RWPE1 (cell line): ENCODE results near the gene PDE3A.
"Not testable (repeated sequence)": the region's sequence is repeated elsewhere in the genome, so short reads cannot be mapped to it uniquely, and the experiment has no call there.

ENCODE experiments used
- CTCF ChIA-PET: fragments of 350-600 bp; sonication (Branson Sonifier 250); formaldehyde crosslinking; extraction: SDS; loops from one replicate; lab custom pipeline; 2021; lab: Yijun Ruan, JAX
- POLR2A ChIA-PET: fragments of 400-600 bp; formaldehyde crosslinking; extraction: SDS; loops from one replicate; lab custom pipeline; 2020; ENCODE audit warnings: antibody characterized with exemption; ENCODE audit not compliant: low non-redundant PET; lab: Yijun Ruan, JAX
- DNase-seq: peaks from one replicate; pipeline ENCODE4 v3.0.0; 2012; ENCODE audit warnings: low spot score
- H3K27ac ChIP-seq: fragments of 450-650 bp; 2 replicates; pipeline ENCODE4 v1.5.1; 2017
- TF ChIP-seq, protein P1 (sequence below): fragments of 450-650 bp; conservative IDR thresholded peaks from 2 replicates; pipeline ENCODE4 v1.5.1; 2017; ENCODE audit warnings: low read depth, mild to moderate bottlenecking

PDE3A gene

DNA sequence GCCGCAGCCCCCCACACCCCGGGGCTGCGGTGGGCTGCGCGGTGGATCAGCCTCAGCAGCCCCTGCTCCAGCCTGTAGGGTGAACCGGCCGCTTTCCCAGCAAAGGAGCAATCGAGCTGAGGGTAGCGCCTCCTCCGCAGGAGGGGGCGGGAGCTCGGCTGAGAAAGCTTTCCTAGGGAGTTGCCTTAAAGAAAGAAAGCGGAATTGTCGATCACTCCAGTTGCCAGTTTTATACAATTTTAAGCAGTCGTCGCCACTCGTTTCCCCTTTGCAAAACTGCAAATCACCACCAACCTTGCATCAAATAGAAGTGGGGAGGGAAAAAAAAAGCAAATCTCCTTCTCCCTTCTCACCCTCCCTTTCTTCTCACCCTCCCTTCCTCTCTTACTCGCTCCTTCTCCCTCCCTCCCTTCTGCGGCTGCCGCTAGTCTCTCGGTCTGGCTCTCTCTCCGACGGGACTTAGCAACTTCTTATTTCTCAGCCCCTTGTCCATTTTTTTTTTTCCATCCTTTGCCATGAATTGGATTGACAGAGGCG, at the start of gene PDE3A:
PDE3A (plus strand) TSS at position 424 of the 537 bp plus-strand sequence. CDS start 748 bp downstream, outside the sequence.
- TF ChIP-seq, protein P1, sequence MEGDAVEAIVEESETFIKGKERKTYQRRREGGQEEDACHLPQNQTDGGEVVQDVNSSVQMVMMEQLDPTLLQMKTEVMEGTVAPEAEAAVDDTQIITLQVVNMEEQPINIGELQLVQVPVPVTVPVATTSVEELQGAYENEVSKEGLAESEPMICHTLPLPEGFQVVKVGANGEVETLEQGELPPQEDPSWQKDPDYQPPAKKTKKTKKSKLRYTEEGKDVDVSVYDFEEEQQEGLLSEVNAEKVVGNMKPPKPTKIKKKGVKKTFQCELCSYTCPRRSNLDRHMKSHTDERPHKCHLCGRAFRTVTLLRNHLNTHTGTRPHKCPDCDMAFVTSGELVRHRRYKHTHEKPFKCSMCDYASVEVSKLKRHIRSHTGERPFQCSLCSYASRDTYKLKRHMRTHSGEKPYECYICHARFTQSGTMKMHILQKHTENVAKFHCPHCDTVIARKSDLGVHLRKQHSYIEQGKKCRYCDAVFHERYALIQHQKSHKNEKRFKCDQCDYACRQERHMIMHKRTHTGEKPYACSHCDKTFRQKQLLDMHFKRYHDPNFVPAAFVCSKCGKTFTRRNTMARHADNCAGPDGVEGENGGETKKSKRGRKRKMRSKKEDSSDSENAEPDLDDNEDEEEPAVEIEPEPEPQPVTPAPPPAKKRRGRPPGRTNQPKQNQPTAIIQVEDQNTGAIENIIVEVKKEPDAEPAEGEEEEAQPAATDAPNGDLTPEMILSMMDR, result no peak
- ChIA-PET CTCF (no interaction called here), POLR2A (no interaction called here)
- H3K27ac ChIP-seq, result no peak within 1 kb of the TSS
- DNase-seq, result peak; percentile 23

DNA sequence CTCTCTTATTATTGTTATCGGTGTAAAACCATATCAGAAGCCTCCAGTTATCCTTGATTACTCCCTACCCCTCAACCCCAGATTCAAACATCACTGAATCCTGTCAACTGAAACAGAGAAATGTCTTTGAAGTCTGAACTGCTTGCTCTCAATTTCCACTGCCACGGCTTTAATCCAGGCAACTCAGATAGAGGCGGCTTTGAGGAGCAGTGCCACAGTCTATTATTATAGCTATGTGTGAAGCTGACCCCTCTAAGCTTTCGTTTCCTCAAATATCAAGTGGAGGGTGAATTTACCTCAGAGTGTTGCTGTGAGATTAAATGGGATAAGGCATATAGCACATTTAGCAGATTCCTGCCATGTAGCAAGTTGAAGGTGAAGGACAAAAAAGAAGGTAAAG, 49.0 kb upstream of the PDE3A start:
- ChIA-PET POLR2A (no interaction called here), CTCF (interaction anchor here (0.6 kb wide), 1 partner anchor 154 kb away, joined by 3 read pairs; no protein-coding TSS in a partner anchor)
- no peak for DNase-seq
- TF ChIP-seq, protein P1, result no peak
- no peak overlapping the region for H3K27ac ChIP-seq

DNA sequence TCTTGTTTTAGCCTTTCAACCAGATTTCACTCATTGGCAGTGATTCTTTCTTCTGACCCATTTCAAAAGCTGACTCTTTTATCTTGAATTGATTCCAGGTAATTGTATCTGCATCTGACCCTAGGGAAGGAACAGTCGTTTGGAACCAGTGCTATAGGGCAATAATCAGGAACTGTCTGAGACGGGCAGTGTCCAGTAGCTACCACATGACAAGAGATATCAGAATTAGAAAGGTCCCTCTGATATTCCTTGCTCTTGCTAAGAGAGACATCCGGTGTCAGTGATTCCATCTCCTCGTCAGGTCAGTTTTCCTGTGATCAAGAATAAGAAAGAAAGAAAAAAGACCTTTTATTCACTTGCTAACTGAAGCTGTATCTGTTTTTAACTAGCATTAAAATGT, 47.8 kb upstream of the PDE3A start:
- no peak overlapping the region for H3K27ac ChIP-seq
- POLR2A ChIA-PET, result no interaction called here
- TF ChIP-seq, protein P1, result no peak
- CTCF ChIA-PET, result no interaction called here
- no peak for DNase-seq

DNA sequence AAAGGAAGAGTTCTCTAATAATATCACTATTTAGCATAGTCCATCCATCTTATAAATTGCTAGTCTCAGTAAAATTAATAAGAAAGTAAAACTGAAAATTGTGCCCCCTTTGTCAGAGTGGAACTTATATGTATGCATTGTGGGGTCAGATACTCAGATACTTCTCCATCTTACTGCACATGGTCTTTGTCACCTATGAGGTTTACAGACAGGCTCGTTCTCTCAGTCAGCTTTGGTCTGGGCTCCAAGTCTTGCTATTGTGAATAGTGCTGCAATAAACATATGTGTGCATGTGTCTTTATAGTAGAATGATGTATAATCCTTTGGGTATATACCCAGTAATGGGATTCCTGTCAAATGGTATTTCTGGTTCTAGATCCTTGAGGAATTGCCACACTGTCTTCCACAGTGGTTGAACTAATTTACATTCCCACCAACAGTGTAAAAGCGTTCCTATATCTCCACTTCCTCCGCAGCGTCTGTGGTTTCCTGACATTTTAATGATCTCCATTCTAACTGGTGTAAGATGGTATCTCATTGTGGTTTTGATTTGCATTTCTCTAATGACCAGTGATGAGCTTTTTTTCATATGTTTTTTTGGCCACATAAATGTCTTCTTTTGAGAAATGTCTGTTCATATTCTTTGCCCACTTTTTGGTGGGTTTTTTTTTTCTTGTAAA, 37.4 kb upstream of the PDE3A start:
- H3K27ac ChIP-seq, POLR2A ChIA-PET, DNase-seq: not testable (repeated sequence)
- CTCF ChIA-PET, result interaction anchor here (0.7 kb wide), 1 partner anchor 491 kb away, joined by 3 read pairs; no protein-coding TSS in a partner anchor

DNA sequence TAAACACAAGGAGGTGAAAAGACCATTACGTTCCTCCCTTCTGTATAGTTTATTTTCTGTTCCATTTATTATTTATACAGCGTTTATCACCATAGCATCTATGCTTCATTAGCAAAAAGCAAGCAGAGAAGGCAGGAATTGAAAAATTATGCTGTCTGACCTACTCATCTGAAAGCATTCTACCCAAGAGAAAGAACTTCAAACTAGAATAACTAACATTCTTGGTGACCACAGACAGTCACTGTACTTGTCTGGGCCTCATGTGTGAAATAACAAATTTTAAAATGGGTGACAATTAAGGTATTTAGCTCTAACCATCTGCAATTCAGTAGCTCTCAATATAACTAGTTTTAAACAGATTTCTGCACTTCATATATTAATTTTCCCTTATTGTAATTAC, 29.3 kb upstream of the PDE3A start:
- TF ChIP-seq, protein P1, result no peak
- no peak for DNase-seq
- CTCF ChIA-PET, result no interaction called here
- H3K27ac ChIP-seq, result no peak overlapping the region
- POLR2A ChIA-PET, result no interaction called here

DNA sequence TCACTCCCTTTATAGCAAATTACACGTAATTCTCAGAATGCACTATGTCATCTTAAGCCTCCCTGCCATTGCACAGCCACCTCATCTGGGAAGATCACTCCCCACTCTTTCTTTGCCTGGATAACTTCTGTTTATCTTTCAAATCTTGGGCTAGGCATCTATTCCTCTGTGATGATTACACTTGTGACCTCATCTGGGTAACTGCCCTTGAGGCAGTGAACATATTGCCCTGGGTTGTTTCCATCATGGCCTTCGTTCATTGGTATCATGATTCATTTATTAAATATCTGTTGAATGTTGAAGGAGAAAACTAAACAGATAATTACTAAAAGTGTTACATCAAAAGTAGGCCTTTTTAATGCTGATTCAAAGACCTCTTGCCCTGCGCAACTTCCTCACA, 26.2 kb upstream of the PDE3A start:
- ChIA-PET CTCF (no interaction called here), POLR2A (no interaction called here)
- TF ChIP-seq, protein P1, result no peak
- DNase-seq, result no peak
- H3K27ac ChIP-seq, result no peak overlapping the region

DNA sequence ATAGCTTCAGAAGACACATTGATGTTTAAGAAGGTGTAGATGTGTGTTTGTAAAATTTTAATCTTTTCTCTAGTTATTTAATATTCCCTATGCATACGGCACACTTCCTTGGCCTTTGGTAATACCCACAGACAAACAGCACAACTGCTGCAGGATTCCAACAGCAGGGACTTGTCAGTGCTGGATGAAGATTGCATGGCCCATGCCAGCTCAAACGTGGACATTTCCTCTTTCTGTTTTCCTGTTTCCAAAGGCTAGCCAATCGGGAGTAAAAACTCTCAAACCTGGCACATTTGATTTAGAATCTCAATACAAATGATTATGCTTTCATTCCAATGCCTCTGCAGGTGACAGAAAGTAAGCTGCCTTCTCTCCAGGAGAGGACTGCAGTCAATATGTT, 22.5 kb upstream of the PDE3A start:
- ChIA-PET CTCF (no interaction called here), POLR2A (no interaction called here)
- TF ChIP-seq, protein P1, result no peak

More for the DNA sequence above, 22.5 kb upstream of the PDE3A start:
- no peak for DNase-seq
- no peak overlapping the region for H3K27ac ChIP-seq
